ENCODE data around the gene RGS11.

The RGS11 gene

GRCh38 chr16:314351-314750, 38.6 kb upstream of the RGS11 start:
- no peak for TF ChIP-seq REST (IDR thresholded peaks at IDR 0.05; ENCODE audit: low read depth)
- TF ChIP-seq ZBTB7A (IDR thresholded peaks at IDR 0.05; ENCODE audit: low read depth), result no peak
- no peak for TF ChIP-seq USF1 (IDR thresholded peaks at IDR 0.05)
- no peak for TF ChIP-seq FOXM1 (IDR thresholded peaks at IDR 0.05; ENCODE audit: borderline replicate concordance, low read depth)
- no peak for TF ChIP-seq EP300 (IDR thresholded peaks at IDR 0.05; ENCODE audit: borderline replicate concordance)
- TF ChIP-seq RAD21 (IDR thresholded peaks at IDR 0.05; ENCODE audit: low read depth), result no peak
- no peak for TF ChIP-seq YY1 (IDR thresholded peaks at IDR 0.05; ENCODE audit: low read depth)
- TF ChIP-seq NFIC (IDR thresholded peaks at IDR 0.05), result no peak
- no peak for TF ChIP-seq TEAD4 (IDR thresholded peaks at IDR 0.05)
- TF ChIP-seq EGR1 (IDR thresholded peaks at IDR 0.05), result no peak
- TF ChIP-seq TAF1 (IDR thresholded peaks at IDR 0.05; ENCODE audit: low read depth), result no peak
- no peak for TF ChIP-seq TCF12 (IDR thresholded peaks at IDR 0.05; ENCODE audit: low read depth)
- TF ChIP-seq CREB1 (IDR thresholded peaks at IDR 0.05; ENCODE audit: low read depth), result no peak
- TF ChIP-seq CEBPB (IDR thresholded peaks at IDR 0.05), result no peak

GRCh38 chr16:311725-312124, 36.0 kb upstream of the RGS11 start:
- TF ChIP-seq CREB1 (IDR thresholded peaks at IDR 0.05; ENCODE audit: low read depth), result no peak
- no peak for TF ChIP-seq EGR1 (IDR thresholded peaks at IDR 0.05)
- no peak for TF ChIP-seq TEAD4 (IDR thresholded peaks at IDR 0.05)
- TF ChIP-seq YY1 (IDR thresholded peaks at IDR 0.05; ENCODE audit: low read depth), result no peak
- no peak for TF ChIP-seq FOXM1 (IDR thresholded peaks at IDR 0.05; ENCODE audit: borderline replicate concordance, low read depth)
- no peak for TF ChIP-seq RAD21 (IDR thresholded peaks at IDR 0.05; ENCODE audit: low read depth)
- no peak for TF ChIP-seq MAX (IDR thresholded peaks at IDR 0.05)
- no peak for TF ChIP-seq USF1 (IDR thresholded peaks at IDR 0.05)
- TF ChIP-seq EP300 (IDR thresholded peaks at IDR 0.05; ENCODE audit: borderline replicate concordance), result no peak

GRCh38 chr16:309476-309875, 33.7 kb upstream of the RGS11 start:
- TF ChIP-seq ZBTB7A (IDR thresholded peaks at IDR 0.05; ENCODE audit: low read depth), result no peak
- no peak for TF ChIP-seq TCF12 (IDR thresholded peaks at IDR 0.05; ENCODE audit: low read depth)
- TF ChIP-seq EP300 (IDR thresholded peaks at IDR 0.05; ENCODE audit: borderline replicate concordance), result no peak
- no peak for TF ChIP-seq NFIC (IDR thresholded peaks at IDR 0.05)
- TF ChIP-seq CEBPB (IDR thresholded peaks at IDR 0.05), result no peak
- no peak for TF ChIP-seq USF1 (IDR thresholded peaks at IDR 0.05)

- no peak for TF ChIP-seq TCF12 (IDR thresholded peaks at IDR 0.05; ENCODE audit: low read depth)
- no peak for TF ChIP-seq CREB1 (IDR thresholded peaks at IDR 0.05; ENCODE audit: low read depth)
- TF ChIP-seq TEAD4 (IDR thresholded peaks at IDR 0.05), result no peak
- TF ChIP-seq YY1 (IDR thresholded peaks at IDR 0.05; ENCODE audit: low read depth), result no peak
These were observed 32.1 kb upstream of the RGS11 start for GRCh38 chr16:307691-308312.

GRCh38 chr16:306911-307370, 31.2 kb upstream of the RGS11 start:
- no peak for TF ChIP-seq EGR1 (IDR thresholded peaks at IDR 0.05)
- no peak for TF ChIP-seq RAD21 (IDR thresholded peaks at IDR 0.05; ENCODE audit: low read depth)
- TF ChIP-seq USF1 (IDR thresholded peaks at IDR 0.05), result no peak
- TF ChIP-seq CEBPB (IDR thresholded peaks at IDR 0.05), result no peak
- no peak for TF ChIP-seq EP300 (IDR thresholded peaks at IDR 0.05; ENCODE audit: borderline replicate concordance)
- no peak for TF ChIP-seq REST (IDR thresholded peaks at IDR 0.05; ENCODE audit: low read depth)
- TF ChIP-seq FOXM1 (IDR thresholded peaks at IDR 0.05; ENCODE audit: borderline replicate concordance, low read depth), result no peak
- TF ChIP-seq TEAD4 (IDR thresholded peaks at IDR 0.05), result no peak
- no peak for TF ChIP-seq TAF1 (IDR thresholded peaks at IDR 0.05; ENCODE audit: low read depth)
- no peak for TF ChIP-seq CREB1 (IDR thresholded peaks at IDR 0.05; ENCODE audit: low read depth)
- TF ChIP-seq ZBTB7A (IDR thresholded peaks at IDR 0.05; ENCODE audit: low read depth), result no peak
- no peak for TF ChIP-seq TCF12 (IDR thresholded peaks at IDR 0.05; ENCODE audit: low read depth)
- no peak for TF ChIP-seq NFIC (IDR thresholded peaks at IDR 0.05)
- TF ChIP-seq YY1 (IDR thresholded peaks at IDR 0.05; ENCODE audit: low read depth), result no peak
- TF ChIP-seq MAX (IDR thresholded peaks at IDR 0.05), result no peak
